PC-9 (cell line): ENCODE measurements around the gene DPP4. TPM values are rescaled to one million over a fixed set of nuclear protein-coding genes. Genes with fewer than 3 reads are reported as not detected.

Experiments used
- BruUV-seq: library from RNA; stranded (reverse); fragments of 400-500 nt; replicated peaks from 2 replicates; lab custom pipeline; 2021; lab: Mats Ljungman, UMichigan
- CTCF ChIA-PET: fragments of 300-600 bp; sonication (Branson Sonifier 250); formaldehyde crosslinking; loops from one replicate; lab custom pipeline; 2022; ENCODE audit warnings: antibody characterized with exemption; lab: Charles Lee
- POLR2A ChIA-PET: fragments of 300-600 bp; sonication (Branson Sonifier 250); formaldehyde crosslinking; loops from one replicate; lab custom pipeline; 2022; ENCODE audit warnings: antibody characterized with exemption; ENCODE audit not compliant: unreplicated experiment; lab: Charles Lee
- DNase-seq, 2 experiments: peaks; one replicate each; pipeline versions ENCODE4 v3.0.0 to v3.0.0-alpha.2; 2015 to 2022; ENCODE audit warnings: mixed read lengths in 1 of 2
- H2AFZ ChIP-seq: fragments of 200-600 bp; sonication (generic); 2 replicates; pipeline ENCODE4 v1.8.1; 2017; ENCODE audit warnings: antibody characterized with exemption
- H3F3A ChIP-seq: fragments of 200-600 bp; sonication (generic); 2 replicates; pipeline ENCODE4 v1.8.1; 2017; ENCODE audit warnings: antibody characterized with exemption, mild to moderate bottlenecking, low read depth; ENCODE audit not compliant: insufficient read depth
- H3K27ac ChIP-seq: fragments of 200-600 bp; sonication (generic); 2 replicates; pipeline ENCODE4 v1.6.1; 2016; ENCODE audit warnings: mixed run types
- H3K27me3 ChIP-seq: fragments of 200-600 bp; sonication (generic); 2 replicates; pipeline ENCODE4 v1.6.1; 2016; ENCODE audit warnings: low read depth, mixed run types; ENCODE audit not compliant: insufficient read depth
- H3K36me3 ChIP-seq: fragments of 200-600 bp; sonication (generic); 2 replicates; pipeline ENCODE4 v1.6.1; 2016; ENCODE audit warnings: low read depth, mixed run types
- H3K4me1 ChIP-seq: fragments of 200-600 bp; sonication (generic); replicated peaks from 2 replicates; pipeline ENCODE4 v1.6.1; 2016; ENCODE audit warnings: mixed run types; ENCODE audit not compliant: insufficient read depth
- H3K4me2 ChIP-seq: fragments of 200-600 bp; sonication (generic); 2 replicates; pipeline ENCODE4 v1.6.1; 2017; ENCODE audit warnings: mixed run types
- H3K4me3 ChIP-seq: fragments of 200-600 bp; sonication (generic); 2 replicates; pipeline ENCODE4 v1.6.1; 2016; ENCODE audit warnings: mixed run types
- H3K79me2 ChIP-seq: fragments of 200-600 bp; sonication (generic); 2 replicates; pipeline ENCODE4 v1.6.1; 2017; ENCODE audit warnings: low read depth, mixed run types
- H3K9me2 ChIP-seq: fragments of 200-600 bp; sonication (generic); 2 replicates; pipeline ENCODE4 v1.8.1; 2017; ENCODE audit warnings: mild to moderate bottlenecking; ENCODE audit not compliant: insufficient read depth
- H3K9me3 ChIP-seq: fragments of 200-600 bp; sonication (generic); 2 replicates; pipeline ENCODE4 v1.8.1; 2016; ENCODE audit warnings: low read depth; ENCODE audit not compliant: insufficient read depth
- H4K20me1 ChIP-seq: fragments of 200-600 bp; sonication (generic); 2 replicates; pipeline ENCODE4 v1.8.1; 2017; ENCODE audit not compliant: insufficient read depth
- EZH2 ChIP-seq: fragments of 200-600 bp; sonication (generic); IDR thresholded peaks from 2 replicates; pipeline ENCODE4 v1.8.0; 2017; ENCODE audit warnings: antibody characterized with exemption, low read depth
- intact Hi-C: fragments of 100-400 bp; cut with micrococcal nuclease; formaldehyde crosslinking; loops from one replicate; pipeline ENCODE4 v1.10.0; 2022; ENCODE audit not compliant: unreplicated experiment
- total RNA-seq: library from RNA; stranded (reverse); gene quantifications from 2 replicates; pipeline ENCODE4 v1.2.3, GENCODE V29; 2021
- TF ChIP-seq, protein P1 (sequence below): fragments of 200-600 bp; sonication (generic); conservative IDR thresholded peaks from 2 replicates; pipeline ENCODE4 v1.6.1; 2017; ENCODE audit warnings: mixed run types, antibody characterized with exemption, mild to moderate bottlenecking, moderate library complexity

Gene DPP4
- total RNA-seq, 1 experiment from 2014 or later = 0.35 TPM

DNA sequence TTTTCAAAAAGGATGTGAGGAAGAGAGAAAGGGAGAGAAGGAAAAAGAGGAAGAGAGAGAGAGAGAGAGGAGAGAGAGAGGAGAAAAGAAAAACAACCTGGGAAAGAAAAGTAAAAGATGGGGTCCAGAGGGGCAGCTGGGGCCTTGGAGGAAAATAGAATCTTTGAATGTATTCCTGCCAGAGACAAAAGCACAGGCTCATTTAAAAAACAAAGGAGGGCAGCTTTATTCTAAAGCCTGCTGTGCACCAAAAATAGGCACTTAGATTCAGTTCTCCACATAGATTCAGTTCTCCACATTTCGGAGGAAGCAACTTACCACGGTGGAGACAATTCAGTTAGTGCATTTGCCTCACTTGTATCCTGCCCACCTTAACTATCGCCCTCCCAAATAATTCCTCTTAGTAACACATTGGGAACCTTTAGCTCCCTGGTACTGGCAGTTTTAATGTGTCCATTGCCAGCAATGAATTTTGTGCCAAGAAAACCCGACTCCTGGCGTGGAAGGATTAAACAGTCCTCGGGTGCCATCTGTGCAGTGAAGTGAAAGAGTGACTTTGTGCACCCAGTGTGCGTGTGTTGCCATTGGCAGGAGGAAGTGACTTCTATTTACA, 71.3 kb downstream of the DPP4 start:
- H3K4me3 ChIP-seq = no peak overlapping the region
- no peak overlapping the region for H3K4me2 ChIP-seq
- ChIA-PET CTCF (no interaction called here), POLR2A (no interaction called here)
- BruUV-seq = no TSS peak
- H3K4me1 ChIP-seq = no peaks in the 10 kb centered on the region
- no peak for TF ChIP-seq EZH2
- TF ChIP-seq, protein P1, sequence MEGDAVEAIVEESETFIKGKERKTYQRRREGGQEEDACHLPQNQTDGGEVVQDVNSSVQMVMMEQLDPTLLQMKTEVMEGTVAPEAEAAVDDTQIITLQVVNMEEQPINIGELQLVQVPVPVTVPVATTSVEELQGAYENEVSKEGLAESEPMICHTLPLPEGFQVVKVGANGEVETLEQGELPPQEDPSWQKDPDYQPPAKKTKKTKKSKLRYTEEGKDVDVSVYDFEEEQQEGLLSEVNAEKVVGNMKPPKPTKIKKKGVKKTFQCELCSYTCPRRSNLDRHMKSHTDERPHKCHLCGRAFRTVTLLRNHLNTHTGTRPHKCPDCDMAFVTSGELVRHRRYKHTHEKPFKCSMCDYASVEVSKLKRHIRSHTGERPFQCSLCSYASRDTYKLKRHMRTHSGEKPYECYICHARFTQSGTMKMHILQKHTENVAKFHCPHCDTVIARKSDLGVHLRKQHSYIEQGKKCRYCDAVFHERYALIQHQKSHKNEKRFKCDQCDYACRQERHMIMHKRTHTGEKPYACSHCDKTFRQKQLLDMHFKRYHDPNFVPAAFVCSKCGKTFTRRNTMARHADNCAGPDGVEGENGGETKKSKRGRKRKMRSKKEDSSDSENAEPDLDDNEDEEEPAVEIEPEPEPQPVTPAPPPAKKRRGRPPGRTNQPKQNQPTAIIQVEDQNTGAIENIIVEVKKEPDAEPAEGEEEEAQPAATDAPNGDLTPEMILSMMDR = no peak
- H3K9me3 ChIP-seq = no peaks in the 10 kb centered on the region
- DNase-seq = no peak
- H3K79me2 ChIP-seq = no peaks in the 10 kb centered on the region
- H2AFZ ChIP-seq = no peak overlapping the region
- H3K27me3 ChIP-seq = no peaks in the 10 kb centered on the region
- H4K20me1 ChIP-seq = no peaks in the 10 kb centered on the region
- H3K9me2 ChIP-seq = no peaks in the 10 kb centered on the region
- intact Hi-C loops = no loop called here
- H3F3A ChIP-seq = no peaks in the 10 kb centered on the region
- no peak overlapping the region for H3K27ac ChIP-seq
- no peaks in the 10 kb centered on the region for H3K36me3 ChIP-seq

DNA sequence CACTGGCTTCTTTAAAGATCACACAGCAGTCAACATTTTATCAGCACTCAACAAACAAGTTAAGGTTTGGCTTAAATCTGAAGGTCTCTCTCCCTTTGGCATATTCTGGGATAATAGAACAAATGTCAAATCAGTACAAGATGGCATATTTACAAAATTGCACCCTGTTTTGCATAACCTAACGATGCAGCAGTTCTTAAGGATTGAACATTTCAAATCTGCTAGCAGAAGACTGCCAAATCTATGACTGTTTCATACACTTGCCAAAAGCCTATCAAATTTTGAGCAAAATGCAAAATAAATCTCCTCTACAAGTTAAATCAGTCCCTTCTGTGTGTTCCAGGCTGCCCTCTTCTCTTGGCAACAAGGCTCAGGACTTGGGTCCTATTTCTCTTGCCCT, 73.6 kb downstream of the DPP4 start:
- Histone ChIP-seq H3K79me2 (no peaks in the 10 kb centered on the region), H3K9me3 (no peaks in the 10 kb centered on the region), H3K27ac (no peak overlapping the region), H3K4me1 (no peaks in the 10 kb centered on the region), H3K4me3 (no peak overlapping the region), H4K20me1 (no peaks in the 10 kb centered on the region), H3K36me3 (no peaks in the 10 kb centered on the region), H2AFZ (no peak overlapping the region), H3K9me2 (no peaks in the 10 kb centered on the region), H3F3A (no peaks in the 10 kb centered on the region), H3K27me3 (no peaks in the 10 kb centered on the region), H3K4me2 (no peak overlapping the region)
- TF ChIP-seq, protein P1 = no peak
- TF ChIP-seq EZH2 = no peak
- CTCF ChIA-PET = no interaction called here
- POLR2A ChIA-PET = no interaction called here
- no TSS peak for BruUV-seq
- intact Hi-C loops = no loop called here
- no peak for DNase-seq

DNA sequence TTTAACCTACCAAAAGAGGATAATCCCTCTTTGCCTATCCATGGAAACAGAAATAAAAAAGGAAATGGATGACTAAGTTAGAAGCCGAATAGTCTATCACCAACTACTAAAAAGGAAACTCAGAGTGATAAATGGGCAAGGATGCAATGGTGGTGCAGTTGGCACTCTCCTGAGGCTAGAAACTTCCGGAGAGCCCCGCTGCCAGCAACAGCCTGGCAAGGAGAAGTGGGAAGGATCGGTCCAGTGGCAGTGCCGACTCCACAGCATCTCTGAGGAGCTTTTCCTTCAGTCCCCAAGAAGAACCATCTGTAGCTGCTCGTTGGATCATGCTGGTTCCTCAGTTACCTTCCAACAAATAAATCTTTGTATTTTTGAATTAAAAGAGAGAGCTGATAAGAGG, 74.7 kb downstream of the DPP4 start:
- no TSS peak for BruUV-seq
- H3K36me3 ChIP-seq = no peaks in the 10 kb centered on the region
- ChIA-PET CTCF (no interaction called here), POLR2A (no interaction called here)
- H3K79me2 ChIP-seq = no peaks in the 10 kb centered on the region
- no peaks in the 10 kb centered on the region for H3K9me3 ChIP-seq
- intact Hi-C loops = no loop called here
- no peak overlapping the region for H3K4me3 ChIP-seq
- no peak overlapping the region for H2AFZ ChIP-seq
- H3K27ac ChIP-seq = no peak overlapping the region
- no peaks in the 10 kb centered on the region for H3K4me1 ChIP-seq
- H3K27me3 ChIP-seq = no peaks in the 10 kb centered on the region
- no peaks in the 10 kb centered on the region for H4K20me1 ChIP-seq
- DNase-seq = no peak
- no peak overlapping the region for H3K4me2 ChIP-seq
- no peaks in the 10 kb centered on the region for H3F3A ChIP-seq
- H3K9me2 ChIP-seq = no peaks in the 10 kb centered on the region
- TF ChIP-seq, protein P1 = no peak
- no peak for TF ChIP-seq EZH2
